OCI-LY1 (cell line): ENCODE data around the gene RBMS3.
A peak's percentile ranks its signal among the peaks of the same experiment; 100 is the strongest.

Experiments used
- H2AFZ ChIP-seq: fragments of 200-600 bp; sonication (generic), shearing (Covaris generic); 2 replicates; pipeline ENCODE4 v1.6.0; 2014; ENCODE audit warnings: antibody characterized with exemption, mild to moderate bottlenecking, low read length
- H3F3A ChIP-seq: fragments of 200-600 bp; sonication (generic), shearing (Covaris generic); 2 replicates; pipeline ENCODE4 v1.6.0; 2014; ENCODE audit warnings: mild to moderate bottlenecking, antibody characterized with exemption, low read length, moderate library complexity; ENCODE audit not compliant: insufficient read depth
- H3K27ac ChIP-seq: fragments of 200-600 bp; sonication (generic); 2 replicates; pipeline ENCODE4 v1.5.1; 2014; ENCODE audit warnings: low read length, mixed run types, mild to moderate bottlenecking, low read depth; ENCODE audit not compliant: poor library complexity, severe bottlenecking
- H3K27me3 ChIP-seq: fragments of 200-600 bp; sonication (generic); 2 replicates; pipeline ENCODE4 v1.6.0; 2014; ENCODE audit warnings: antibody characterized with exemption, mild to moderate bottlenecking, low read length, moderate library complexity; ENCODE audit not compliant: insufficient read depth
- H3K36me3 ChIP-seq: fragments of 200-600 bp; sonication (generic); 2 replicates; pipeline ENCODE4 v1.6.1; 2014; ENCODE audit warnings: mild to moderate bottlenecking, antibody characterized with exemption, low read length, moderate library complexity, mixed read lengths; ENCODE audit not compliant: insufficient read depth
- H3K4me1 ChIP-seq: fragments of 200-600 bp; sonication (generic); 2 replicates; pipeline ENCODE4 v1.5.1; 2014; ENCODE audit warnings: mild to moderate bottlenecking, low read length, moderate library complexity; ENCODE audit not compliant: insufficient read depth, severe bottlenecking
- H3K4me2 ChIP-seq: fragments of 200-600 bp; sonication (generic), shearing (Covaris generic); 2 replicates; pipeline ENCODE4 v1.6.1; 2014; ENCODE audit warnings: low read length
- H3K4me3 ChIP-seq: fragments of 200-600 bp; sonication (generic); 2 replicates; pipeline ENCODE4 v1.5.1; 2014; ENCODE audit warnings: low read length, low read depth, mild to moderate bottlenecking, mixed read lengths; ENCODE audit not compliant: poor library complexity, severe bottlenecking
- H3K79me2 ChIP-seq: fragments of 200-600 bp; shearing (Covaris generic); 2 replicates; pipeline ENCODE4 v1.6.1; 2016; ENCODE audit warnings: mixed run types, low read length, mixed read lengths; ENCODE audit not compliant: insufficient read depth
- H3K9ac ChIP-seq: fragments of 200-600 bp; sonication (generic), shearing (Covaris generic); 2 replicates; pipeline ENCODE4 v1.6.1; 2014; ENCODE audit warnings: mild to moderate bottlenecking, low read length, mixed read lengths
- H3K9me2 ChIP-seq: fragments of 200-600 bp; sonication (generic), shearing (Covaris generic); 2 replicates; pipeline ENCODE4 v1.6.1; 2014; ENCODE audit warnings: low read depth, mild to moderate bottlenecking, low read length, mixed read lengths
- H3K9me3 ChIP-seq: fragments of 200-600 bp; shearing (Covaris generic); 2 replicates; pipeline ENCODE4 v1.6.1; 2014; ENCODE audit warnings: low read length, mixed read lengths
- H4K20me1 ChIP-seq: fragments of 200-600 bp; sonication (generic), shearing (Covaris generic); 2 replicates; pipeline ENCODE4 v1.6.0; 2016; ENCODE audit warnings: mild to moderate bottlenecking, low read length; ENCODE audit not compliant: insufficient read depth
- EZH2 ChIP-seq: fragments of 200-600 bp; sonication (generic), shearing (Covaris generic); IDR thresholded peaks from 2 replicates; pipeline ENCODE4 v1.8.0; 2017; ENCODE audit warnings: borderline replicate concordance, mixed run types, mild to moderate bottlenecking, antibody characterized with exemption, low read length, moderate library complexity, mixed read lengths
- TF ChIP-seq, protein P1 (sequence below): fragments of 200-600 bp; sonication (generic), shearing (Covaris generic); IDR thresholded peaks from 2 replicates; pipeline ENCODE4 v1.5.1; 2017; ENCODE audit warnings: mild to moderate bottlenecking, antibody characterized with exemption, low read length, moderate library complexity, mixed read lengths

RBMS3 gene

DNA sequence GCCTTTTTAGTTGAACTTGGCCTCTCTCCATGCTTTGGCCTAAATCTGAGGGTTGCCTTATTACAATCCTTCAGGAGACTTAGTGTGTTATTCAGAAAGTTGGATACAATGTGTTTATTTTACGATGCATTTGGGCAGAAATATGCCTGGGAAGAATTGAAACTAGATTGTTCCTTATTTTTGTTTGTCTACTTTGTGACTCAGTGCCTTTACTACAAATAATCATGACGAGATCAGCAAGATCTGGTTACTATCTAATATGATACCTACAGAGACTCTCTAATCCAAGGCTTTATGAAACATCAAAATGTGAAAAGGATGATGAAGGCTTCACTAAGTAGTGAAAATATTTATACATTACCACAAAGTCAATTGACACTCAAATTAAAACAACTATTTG lies 82.2 kb downstream of the RBMS3 start:
- H3K4me1 ChIP-seq = peaks cover 59% of the 10 kb centered on the region
- H3K4me3 ChIP-seq = no peak overlapping the region
- H3K27ac ChIP-seq = peak overlapping the region; percentile 0
- H2AFZ ChIP-seq = no peak overlapping the region
- H3K36me3 ChIP-seq = 0 out of 2 replicates have a peak, but pooled peaks cover 3% of the 10 kb centered on the region
- H4K20me1 ChIP-seq = no peaks in the 10 kb centered on the region
- no peaks in the 10 kb centered on the region for H3K27me3 ChIP-seq
- no peak overlapping the region for H3K4me2 ChIP-seq
- no peak overlapping the region for H3K9ac ChIP-seq
- no peaks in the 10 kb centered on the region for H3F3A ChIP-seq
- no peaks in the 10 kb centered on the region for H3K9me3 ChIP-seq
- peaks cover 46% of the 10 kb centered on the region for H3K79me2 ChIP-seq
- H3K9me2 ChIP-seq = no peaks in the 10 kb centered on the region
- TF ChIP-seq, protein P1, sequence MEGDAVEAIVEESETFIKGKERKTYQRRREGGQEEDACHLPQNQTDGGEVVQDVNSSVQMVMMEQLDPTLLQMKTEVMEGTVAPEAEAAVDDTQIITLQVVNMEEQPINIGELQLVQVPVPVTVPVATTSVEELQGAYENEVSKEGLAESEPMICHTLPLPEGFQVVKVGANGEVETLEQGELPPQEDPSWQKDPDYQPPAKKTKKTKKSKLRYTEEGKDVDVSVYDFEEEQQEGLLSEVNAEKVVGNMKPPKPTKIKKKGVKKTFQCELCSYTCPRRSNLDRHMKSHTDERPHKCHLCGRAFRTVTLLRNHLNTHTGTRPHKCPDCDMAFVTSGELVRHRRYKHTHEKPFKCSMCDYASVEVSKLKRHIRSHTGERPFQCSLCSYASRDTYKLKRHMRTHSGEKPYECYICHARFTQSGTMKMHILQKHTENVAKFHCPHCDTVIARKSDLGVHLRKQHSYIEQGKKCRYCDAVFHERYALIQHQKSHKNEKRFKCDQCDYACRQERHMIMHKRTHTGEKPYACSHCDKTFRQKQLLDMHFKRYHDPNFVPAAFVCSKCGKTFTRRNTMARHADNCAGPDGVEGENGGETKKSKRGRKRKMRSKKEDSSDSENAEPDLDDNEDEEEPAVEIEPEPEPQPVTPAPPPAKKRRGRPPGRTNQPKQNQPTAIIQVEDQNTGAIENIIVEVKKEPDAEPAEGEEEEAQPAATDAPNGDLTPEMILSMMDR = no peak
- TF ChIP-seq EZH2 = no peak

DNA sequence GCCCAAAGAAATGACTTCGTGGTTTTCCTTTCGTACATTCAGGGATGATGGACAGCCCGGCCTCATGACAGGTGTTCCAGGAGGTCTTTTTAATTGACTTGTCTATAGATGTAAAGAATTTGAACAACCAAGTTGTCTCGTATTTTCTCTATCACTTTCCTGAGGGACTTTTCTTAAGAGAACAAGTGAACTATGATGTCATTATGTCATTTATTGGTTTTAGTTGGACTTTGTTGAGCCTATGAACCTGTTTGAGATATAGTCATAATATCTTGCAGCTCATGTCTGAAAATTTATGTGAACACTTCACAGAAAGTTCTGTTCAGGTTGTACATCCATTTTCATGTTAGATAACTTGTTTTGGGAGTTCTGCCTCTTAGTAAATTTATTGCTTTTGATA lies 89.2 kb downstream of the RBMS3 start:
- peak overlapping the region; percentile 22; the same call in 1 of the 2 replicates for H3K9ac ChIP-seq
- TF ChIP-seq, protein P1 = no peak
- TF ChIP-seq EZH2 = no peak
- peak overlapping the region; percentile 2 for H3K4me3 ChIP-seq
- H3K27ac ChIP-seq = peak overlapping the region; percentile 69
- no peaks in the 10 kb centered on the region for H3K9me3 ChIP-seq
- peak overlapping the region; percentile 47; the same call in 1 of the 2 replicates for H3K4me2 ChIP-seq
- no peaks in the 10 kb centered on the region for H3K9me2 ChIP-seq
- peaks cover 90% of the 10 kb centered on the region for H3K4me1 ChIP-seq
- no peaks in the 10 kb centered on the region for H3K27me3 ChIP-seq
- H2AFZ ChIP-seq = no peak overlapping the region
- no peaks in the 10 kb centered on the region for H4K20me1 ChIP-seq
- peaks cover 8% of the 10 kb centered on the region; the same call in 1 of the 2 replicates for H3K36me3 ChIP-seq
- H3F3A ChIP-seq = no peaks in the 10 kb centered on the region
- peaks cover 27% of the 10 kb centered on the region for H3K79me2 ChIP-seq

DNA sequence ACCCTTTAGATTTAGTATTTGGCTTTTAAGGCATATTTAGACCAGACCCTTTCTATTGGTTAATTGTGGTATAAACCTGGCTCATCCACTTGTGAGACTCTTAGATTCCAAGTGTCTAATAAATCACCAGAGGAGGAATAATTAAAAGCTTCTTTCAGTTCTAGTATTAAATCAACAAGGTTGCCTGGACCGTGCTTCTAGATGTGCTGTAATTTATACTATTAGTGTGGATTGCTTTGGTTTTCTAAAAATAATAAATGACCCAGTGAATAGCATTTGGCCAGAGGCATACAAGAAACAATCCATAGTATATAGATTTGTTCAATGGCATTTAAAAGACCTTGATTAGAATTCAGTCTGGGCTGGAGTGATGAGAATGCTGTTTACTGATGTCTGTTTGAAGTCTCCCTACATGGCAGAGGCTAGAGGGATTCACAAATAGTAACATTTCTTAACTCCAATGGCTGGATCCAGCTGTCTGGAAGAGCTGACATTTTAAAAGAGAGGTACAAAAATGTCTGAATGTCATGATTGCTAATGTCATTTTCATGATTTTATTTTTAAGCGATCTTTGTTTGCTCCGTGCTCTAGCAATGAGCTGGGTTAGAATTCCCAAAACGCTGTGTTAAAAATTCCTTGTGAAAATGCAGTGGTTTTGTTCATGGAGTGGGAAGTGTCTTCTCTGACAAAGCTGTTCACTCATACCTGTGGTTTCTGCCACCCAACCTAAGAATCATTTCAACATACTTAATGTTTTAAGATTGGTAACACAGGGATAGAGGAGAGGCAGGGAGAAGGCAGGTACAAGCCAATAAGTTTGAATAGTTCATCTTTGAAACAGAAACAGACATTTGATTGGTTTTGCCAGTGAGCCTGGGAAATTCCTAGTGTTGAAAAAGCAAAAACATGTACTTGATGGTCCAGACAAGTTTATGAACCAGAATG lies 89.9 kb downstream of the RBMS3 start:
- Histone ChIP-seq H3K4me2 (peak overlapping the region; percentile 16; the same call in 1 of the 2 replicates), H3K9me2 (no peaks in the 10 kb centered on the region), H4K20me1 (no peaks in the 10 kb centered on the region), H3K4me3 (no peak overlapping the region), H3K27ac (peak overlapping the region; percentile 69), H3K4me1 (peaks cover 83% of the 10 kb centered on the region), H3K79me2 (peaks cover 20% of the 10 kb centered on the region), H3K9ac (peak overlapping the region; percentile 13; the same call in 1 of the 2 replicates), H3K9me3 (no peaks in the 10 kb centered on the region), H3F3A (no peaks in the 10 kb centered on the region), H2AFZ (no peak overlapping the region), H3K36me3 (peaks cover 8% of the 10 kb centered on the region; the same call in 1 of the 2 replicates), H3K27me3 (no peaks in the 10 kb centered on the region)
- TF ChIP-seq, protein P1 = no peak
- no peak for TF ChIP-seq EZH2
